GM18909 (cell line): Measurements from ENCODE around the gene DPF3.
A peak's percentile ranks its signal among the peaks of the same experiment; 100 is the strongest.

Experiments used
- ATAC-seq: cut with Tn5 transposase; IDR thresholded peaks from one replicate; pipeline ENCODE4 v1.9.1; 2021; ENCODE audit warnings: mild to moderate bottlenecking; ENCODE audit not compliant: unreplicated experiment, poor library complexity

The DPF3 gene

DNA sequence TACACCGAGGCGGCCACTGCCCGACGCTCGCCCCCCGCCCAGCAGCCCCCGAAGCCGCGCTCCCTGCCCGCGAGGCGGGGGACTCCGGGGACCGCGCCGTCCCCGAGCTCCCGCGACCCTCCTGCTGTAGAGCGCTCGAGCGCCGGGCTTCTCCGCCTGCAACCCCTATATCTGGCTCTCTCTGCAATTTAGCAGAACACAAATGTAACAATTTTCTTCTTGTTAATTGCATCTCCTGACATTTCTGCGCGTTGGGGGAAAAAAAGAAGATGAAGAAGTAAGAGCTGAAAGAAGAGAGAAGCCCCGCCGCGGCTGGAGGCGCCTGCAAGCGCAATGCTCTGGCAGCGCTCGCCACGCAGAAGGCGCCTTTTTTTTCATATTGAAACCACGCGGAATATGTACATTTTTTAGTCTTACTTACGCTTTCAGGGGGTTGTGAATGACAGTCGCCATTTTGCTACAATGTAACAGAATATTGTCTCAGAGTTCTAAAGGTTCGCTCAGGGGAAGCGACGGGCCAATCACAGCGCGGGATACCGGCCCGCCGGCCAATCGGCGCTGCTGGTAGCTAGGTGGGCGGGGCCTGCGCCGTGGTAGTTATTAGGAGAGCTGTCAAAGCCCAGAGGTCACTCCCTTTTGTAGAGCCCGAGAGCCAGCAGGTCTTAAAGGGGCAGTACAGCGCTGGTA is at the start of gene DPF3:
Gene DPF3 (minus strand): TSS at position 466 of the 687 bp plus-strand sequence. CDS start 13 bp downstream, at position 453.
- peak; percentile 98 for ATAC-seq

DNA sequence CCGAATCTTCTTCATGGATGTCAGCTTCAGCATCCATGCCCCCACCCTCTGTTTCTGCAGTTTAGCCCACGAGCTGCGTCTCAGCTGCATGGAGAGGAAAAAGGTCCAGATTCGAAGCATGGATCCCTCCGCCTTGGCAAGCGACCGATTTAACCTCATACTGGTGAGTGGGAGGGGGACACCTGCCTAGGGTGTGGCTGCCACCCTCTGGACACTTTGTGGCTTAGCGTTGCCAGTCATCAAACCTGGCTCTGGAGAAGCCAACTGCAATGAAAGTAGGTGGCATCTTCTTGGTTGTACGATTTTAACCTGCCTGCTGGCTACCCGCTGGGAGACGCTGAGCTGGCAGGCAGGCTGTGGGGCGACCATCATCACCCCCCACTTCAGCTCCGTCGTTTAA is 49.0 kb upstream of the DPF3 start:
- no peak for ATAC-seq

DNA sequence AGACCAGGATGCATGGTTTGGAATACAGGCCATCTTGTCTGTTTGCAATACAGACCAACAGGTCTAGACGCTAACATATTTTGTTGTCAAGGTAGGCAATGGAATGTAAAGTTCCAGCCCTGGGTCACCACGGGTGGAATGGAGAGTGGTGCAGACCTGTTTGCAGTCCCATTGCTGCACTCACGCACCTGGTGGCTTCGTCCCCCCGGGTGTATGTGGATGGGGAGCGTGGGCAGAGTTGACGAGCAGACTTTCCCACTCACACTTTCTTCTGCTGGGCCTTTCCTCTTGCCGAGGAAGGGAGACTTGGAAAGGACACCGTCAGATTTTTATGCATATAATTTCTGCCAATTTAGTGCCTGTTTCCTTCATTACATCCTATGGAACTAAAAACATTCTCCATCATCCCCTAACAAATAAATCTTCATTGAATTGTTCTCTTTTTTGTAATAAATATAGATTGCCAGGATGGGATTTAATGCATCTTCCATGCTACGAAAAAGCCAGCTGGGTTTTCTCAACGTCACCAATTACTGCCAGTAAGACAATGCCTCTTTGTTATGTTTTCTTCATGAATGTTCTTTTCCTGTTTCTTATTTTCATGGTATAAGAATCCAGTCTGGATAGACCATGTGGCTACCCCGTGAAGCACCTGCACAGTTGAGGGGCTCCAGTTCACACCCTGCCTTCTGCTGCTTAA is 47.5 kb upstream of the DPF3 start:
- ATAC-seq = no peak

DNA sequence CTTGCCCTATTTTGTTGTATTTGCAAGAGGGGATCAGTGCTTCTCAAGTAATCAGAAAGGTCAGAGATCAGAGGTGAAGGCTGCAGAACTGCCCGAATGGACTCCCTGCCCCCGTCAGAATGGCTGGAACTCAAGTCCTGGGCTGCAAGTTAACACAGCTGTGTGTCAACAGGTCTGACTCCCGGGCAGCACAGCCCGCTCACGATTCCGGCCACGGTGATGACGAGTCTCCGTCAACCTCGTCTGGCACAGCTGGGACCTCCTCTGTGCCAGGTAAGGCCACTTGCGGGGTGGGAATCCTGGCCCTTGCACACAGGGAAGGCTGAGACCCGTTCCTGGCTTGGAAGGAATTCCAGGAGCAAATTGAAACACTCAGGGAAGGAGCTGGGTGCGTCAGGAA is 45.7 kb upstream of the DPF3 start:
- no peak for ATAC-seq

DNA sequence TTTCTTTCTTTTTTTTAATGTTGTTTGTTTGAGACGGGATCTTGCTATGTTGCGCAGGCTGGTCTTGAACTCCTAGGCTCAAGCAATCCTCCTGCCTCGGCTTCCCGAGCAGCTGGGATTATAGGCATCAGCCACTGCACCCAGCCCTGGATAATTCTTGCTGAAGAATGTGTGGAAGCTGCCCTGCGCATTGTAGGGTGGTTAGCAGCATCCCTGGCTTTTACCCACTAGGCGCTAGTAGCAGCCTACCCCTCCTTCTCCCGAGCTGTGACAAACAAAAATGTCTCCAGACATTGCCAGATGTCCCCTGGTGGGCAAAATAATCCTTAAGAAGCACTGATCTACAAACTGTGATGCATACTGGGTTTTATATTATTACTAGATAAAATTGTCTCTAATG is 39.0 kb upstream of the DPF3 start:
- ATAC-seq = no peak

DNA sequence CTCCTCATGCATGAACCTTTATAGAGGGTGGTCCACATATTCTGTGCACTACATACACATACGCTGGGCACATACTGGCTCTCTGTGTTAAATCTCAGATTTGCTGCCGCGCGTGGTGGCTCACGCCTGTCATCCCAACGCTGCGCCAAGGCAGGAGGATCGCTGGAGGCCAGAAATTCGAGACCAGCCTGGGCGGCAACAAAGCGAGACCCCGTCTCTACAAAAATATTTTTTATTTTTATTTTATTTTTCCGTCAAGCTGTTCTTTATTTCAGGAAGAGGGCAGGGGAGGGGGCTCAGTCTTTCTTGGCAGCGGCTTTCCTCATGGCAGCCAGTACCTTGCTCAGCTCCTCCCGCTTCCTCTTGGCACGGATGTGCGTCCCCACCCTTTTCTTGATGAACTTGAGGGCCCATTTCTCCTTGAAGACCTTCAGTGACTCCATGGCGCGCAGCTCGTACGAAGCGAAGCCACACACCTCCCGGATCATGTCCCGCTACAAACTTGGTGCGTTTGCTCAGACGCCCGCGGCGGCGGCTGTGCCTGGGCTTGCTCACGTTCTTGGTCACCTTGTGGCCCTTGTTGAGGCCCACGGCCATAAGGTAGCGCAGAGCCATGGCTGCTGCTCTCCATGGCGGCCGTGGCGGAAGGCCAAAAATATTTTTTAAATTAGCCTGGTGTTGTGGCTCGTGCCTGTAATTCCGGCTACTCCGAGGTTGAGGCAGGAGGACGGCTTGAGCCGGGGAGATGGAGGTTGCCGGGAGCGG is 35.6 kb upstream of the DPF3 start:
- no peak for ATAC-seq

DNA sequence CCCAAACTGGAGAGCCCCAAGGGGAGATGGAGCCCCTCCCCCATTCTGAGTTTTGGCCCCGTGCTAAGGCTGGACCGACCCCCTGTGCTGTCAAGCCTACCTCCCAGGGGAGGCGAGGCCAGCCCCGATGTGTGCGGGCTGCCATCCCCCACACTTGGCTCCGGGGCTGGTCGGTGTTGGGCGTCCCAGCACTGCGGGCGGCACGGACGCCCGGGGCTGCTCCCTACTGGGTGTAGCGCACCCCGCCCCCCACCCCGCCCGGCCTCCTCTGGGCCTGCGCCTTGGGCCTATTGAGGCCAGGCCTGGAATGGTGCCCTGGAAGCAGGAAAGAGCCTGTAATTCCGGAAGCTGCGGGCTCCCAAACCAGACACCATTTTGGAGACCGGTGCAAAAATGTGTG is 35.0 kb upstream of the DPF3 start:
- ATAC-seq = no peak

DNA sequence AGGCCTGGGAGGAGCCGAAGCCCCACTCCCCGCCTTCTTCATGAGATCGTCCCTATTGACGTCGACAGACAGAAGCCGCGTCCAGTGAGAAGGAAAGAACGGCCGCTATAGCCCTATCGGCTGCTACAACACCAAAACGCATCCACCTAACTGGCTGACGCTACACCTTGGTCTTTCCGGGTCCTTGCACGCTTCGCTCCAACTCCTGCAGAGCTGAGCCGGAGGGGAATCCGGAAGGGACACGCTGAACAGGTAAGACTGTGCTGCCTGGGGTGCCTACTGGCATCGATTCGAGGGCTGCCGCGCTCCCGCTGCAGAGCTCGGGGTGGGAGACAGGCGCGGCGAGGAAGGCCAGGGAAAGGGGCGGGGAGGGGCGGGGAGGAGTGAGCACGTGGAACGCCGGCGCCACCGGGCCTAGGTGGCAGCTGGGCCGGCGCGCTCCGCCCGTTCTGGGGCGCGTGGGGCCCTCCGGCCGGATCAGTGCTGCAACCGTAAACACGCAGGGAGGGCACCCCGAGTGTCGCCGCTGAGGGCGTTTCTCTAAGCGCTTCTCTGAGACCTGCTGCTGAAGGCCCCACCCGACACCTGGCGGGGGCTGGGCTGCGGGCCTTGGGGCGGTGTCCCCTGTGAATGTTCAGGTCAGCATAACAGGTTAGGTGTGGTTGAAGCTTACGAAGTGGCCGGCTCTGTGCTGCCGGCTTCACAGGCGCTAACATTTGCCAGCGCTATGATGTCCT is 32.6 kb upstream of the DPF3 start, which contains the start of gene DCAF4:
Gene DCAF4 (plus strand): TSS at position 173 of the 737 bp plus-strand sequence. CDS start 11,515 bp downstream, outside the sequence.
- peak; percentile 97 for ATAC-seq

DNA sequence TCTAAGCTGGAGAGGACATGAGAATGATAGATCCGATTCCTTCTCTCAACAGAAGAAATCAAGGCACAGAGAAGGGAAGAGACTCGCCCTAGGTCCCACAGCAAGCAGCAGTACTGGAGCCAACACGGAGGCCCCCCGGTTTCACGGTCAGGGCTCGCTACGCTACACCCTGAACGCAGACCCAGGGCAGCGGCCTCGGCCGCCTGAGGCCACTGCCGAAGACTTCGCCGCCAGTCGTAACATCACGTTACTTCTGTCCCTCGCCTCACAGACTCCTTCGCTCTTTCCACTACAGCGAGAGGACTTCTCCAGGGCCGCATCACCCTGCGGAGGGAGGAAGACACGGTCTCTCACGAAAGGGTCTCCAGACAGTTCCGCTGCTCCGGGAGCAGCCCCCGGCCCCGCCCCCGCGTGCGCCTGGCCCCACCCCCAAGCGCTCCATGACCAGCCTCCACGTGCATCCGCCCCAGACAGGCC is 32.0 kb upstream of the DPF3 start:
- ATAC-seq = peak; percentile 19

DNA sequence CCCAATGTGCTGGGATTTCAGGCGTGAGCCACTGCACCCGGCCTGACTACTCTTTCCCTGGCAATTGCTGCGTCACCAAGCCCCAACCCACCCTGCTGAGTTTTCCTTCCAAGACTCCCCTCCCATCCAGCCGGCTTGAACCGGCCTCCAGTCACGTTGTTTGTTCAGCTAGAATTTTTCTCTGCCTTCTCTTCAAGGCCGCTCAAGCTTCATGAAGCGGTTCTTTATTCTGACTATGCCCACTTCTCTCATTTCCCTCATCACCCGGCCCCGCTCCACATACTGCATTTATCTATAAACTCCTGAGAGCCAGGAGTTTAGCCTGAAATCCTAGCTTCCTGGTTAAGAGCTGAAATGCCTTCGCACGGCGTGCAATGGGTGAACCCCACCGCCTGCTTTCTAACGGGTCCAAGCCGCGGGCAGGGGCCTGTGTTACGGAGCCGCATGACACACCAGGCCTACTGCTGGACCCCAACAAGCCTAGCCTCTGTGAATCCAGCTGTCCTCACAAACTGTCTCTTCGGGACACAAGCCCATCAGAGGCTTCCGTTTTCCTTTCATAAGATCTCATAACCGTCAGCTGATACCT is 31.4 kb upstream of the DPF3 start:
- no peak for ATAC-seq

DNA sequence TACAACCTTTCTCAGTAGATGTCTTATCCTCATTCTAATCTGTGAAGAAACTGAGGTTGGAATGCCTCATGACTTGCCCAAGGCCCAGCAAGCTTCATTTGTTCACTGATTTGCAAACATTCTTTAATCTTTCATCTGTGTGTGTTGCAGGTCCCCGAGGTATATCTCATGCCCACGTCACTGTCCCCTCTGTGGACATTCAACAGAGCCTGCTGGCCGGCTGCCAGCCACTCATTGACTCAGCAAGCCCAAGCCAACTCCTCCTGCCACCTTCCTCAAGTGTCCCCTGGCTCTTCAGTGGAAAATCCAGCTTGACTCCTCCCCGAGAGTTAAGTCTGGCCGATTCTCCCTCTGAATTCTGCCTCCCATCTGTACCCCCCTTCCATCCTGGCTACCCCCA is 30.4 kb upstream of the DPF3 start:
- ATAC-seq = no peak

DNA sequence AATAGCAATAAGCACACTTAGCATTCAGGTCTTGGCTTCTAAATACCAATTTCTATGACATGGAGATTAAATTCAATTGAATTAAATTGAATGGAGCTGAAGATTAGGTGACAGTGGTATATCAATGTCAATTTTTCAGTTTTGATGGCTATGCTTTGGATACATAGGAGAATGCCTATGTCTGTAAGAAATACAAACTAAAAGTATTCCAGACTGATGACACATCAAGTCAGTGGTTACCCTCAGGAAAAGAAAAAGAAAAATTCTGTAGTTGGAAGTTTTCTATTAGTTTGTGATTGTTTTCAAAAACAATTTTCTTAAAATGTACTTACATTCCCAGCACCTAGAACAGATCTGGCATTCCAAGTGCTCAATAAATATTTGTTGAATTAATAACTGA is 27.5 kb upstream of the DPF3 start:
- no peak for ATAC-seq

DNA sequence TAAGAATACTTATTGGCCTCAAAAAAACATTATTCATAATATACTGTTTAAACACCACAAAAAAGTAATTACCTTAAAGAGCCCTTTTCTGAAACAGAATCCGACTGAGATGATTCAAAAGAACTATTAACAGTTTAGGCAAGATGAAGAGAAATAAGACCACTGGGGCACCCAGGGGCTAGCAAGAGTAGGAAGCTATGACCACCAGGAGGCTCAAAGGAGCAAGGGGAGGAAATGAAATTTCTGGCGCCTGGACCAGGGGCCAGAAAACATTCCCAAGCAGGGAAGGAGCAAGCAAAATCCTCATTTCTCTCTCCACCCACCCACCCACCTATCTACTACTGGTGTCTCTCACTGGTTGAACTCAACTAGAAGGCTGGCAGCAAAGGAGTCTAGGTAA is 26.1 kb upstream of the DPF3 start:
- ATAC-seq = no peak

DNA sequence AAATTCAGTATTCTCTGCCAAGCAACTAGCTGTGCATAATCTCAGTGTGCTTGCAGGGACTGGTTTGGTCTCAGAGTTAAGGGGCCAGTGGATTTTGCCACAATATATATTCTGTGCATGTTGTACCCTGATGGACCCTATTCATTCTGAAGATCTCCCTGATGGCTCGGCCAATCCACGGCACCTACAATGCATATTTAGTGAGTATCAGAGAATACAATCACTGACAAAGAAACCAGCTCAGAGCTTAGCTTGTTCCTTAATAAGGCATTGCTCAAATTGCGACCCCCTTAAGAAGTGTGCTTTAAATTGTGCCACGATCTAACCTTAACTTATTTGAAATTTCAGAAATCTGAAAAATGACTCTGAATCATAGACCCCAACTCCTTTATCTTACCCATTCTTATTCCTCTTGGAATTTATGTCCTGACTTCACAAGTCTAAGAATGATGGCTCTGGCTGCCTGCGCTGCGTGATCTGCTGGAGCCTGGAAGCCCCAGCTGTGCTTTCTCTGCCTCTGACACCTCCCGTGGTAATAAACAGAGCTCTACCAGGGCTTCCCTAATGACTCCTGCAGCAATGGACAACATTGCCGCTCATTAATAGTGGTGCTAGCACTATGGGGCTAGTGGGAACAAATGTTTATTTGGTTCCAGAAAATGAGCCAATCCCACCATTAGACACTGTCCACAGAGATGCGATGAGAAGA is 23.3 kb upstream of the DPF3 start:
- ATAC-seq = no peak

DNA sequence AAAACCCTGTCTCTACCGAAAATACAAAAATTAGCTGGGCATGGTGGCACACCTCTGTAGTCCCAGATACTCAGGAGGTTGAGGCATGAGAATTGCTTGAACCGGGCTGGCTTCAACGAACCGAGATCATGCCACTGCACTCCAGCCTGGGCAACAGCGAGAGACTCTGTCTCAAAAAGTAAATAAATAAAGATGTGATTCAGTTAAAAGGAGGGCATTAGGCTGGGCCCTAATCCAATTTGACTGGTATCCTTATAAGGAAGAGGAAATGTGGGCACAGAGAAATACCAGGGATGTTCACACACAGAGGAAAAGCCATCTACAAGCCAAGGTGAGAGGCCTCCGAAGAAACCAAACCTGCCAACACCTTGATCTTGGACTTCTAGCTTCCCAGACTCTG is 22.3 kb upstream of the DPF3 start:
- ATAC-seq = no peak

DNA sequence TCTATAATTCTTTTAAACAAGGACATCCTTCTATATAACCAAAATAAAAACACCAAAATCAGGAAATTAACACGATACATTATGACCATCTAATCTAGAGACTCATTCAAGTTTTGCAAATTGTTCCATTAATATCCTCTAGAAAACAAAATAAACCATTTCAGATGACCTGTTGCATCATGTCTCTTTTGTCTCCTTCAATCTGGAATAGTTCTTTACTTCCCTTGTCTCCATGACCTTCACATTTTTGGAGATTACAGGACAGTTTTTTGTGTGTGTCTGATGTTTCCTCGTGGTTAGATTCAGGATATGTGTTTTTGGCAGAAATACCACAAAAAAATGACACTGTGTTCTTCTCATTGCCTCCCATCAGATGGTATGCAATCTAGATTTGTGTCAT is 19.9 kb upstream of the DPF3 start:
- ATAC-seq = no peak

DNA sequence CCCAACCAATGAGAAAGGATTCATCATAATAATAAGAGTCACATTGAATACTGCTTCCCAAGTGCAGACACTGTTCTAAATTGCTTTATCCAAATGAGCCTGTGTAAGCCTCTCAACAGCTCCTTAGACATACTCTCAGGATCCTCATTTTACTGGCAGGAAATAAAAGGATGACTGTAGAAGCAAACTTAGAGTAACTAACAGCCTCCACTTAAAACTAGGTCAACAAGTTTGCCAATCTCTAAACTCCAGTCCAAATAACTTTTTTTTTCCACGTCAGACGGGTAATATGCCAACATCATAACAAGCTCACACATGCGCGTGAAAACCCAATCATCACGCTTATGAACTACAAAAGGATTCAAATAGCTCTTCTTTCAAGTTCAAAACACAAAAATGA is 15.3 kb upstream of the DPF3 start:
- no peak for ATAC-seq

DNA sequence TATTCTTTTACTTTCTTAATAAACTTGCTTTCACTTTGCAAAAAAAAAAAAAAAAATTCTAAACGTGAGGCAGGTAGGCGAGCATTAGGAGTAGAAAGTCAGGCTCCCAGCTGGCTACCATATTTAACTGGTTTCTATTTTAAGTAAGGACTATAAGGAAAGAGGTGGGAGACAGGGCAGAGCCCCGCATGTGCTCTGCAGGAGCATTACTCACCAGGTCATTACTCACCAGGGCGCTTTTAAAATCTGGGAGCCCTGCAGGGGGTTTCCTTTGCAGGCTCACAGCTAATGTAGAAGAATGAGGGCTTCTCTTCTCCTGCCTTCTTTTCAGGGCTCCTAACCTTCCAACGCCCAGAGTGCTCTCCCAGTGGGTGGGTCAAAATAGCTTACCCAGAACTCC is 14.0 kb upstream of the DPF3 start:
- no peak for ATAC-seq

DNA sequence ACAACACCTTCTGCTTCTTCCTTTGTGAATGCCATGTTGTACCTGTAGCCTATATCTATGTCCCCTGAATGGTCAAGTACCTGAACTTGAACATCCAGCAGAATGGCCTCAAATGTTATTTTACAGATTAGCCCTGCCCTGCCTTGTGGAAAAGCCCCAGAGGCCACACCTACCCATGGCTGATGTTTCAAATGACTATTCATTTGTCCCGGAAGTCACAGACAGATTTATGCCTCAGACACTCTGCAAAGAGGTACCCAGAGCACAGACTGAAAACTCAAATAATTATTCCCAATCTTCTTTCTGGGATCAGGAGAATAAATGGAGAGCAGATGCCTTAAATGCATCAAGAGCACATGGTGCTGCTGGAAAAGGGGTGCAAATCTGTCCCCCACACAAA is 13.0 kb upstream of the DPF3 start:
- ATAC-seq = no peak

DNA sequence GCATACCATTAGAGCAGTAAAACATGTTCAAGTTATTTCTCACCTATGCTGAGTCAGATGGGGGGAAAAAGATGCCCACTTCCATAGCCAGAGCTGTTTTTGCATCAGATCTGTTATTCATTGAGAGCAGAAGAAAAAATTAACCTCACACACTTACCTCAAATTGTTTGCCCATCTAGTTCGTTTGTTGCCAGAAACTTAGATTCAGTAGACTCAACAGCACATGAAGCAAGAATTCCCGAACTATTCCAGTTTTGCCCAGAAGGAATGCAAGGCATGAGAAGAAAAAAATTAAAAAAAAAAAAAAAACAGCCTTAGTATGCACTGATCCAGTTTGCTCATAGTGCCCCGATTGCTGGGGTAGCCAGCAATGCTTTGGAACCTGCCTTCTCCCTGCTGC is 12.4 kb upstream of the DPF3 start:
- ATAC-seq = no peak
